ENCODE measurements around the gene TOMM22.
A peak's percentile ranks its signal among the peaks of the same experiment; 100 is the strongest.

Gene TOMM22

GRCh38 chr22:38715852-38716251, 34.1 kb downstream of the TOMM22 start:
- no peak for DNase-seq

GRCh38 chr22:38716271-38716670, 34.5 kb downstream of the TOMM22 start:
- no peak for DNase-seq

- no peak for DNase-seq
Measured at GRCh38 chr22:38716826-38717225, 35.1 kb downstream of the TOMM22 start.

- DNase-seq, result no peak
Measured at GRCh38 chr22:38717244-38717643, 35.5 kb downstream of the TOMM22 start.

- DNase-seq, result peak; percentile 76
Measured at GRCh38 chr22:38718414-38718813, 36.7 kb downstream of the TOMM22 start.

GRCh38 chr22:38719196-38719595, 37.4 kb downstream of the TOMM22 start:
- no peak for DNase-seq

- no peak for DNase-seq
Measured at GRCh38 chr22:38720350-38720749, 38.6 kb downstream of the TOMM22 start.

- no peak for DNase-seq
Measured at GRCh38 chr22:38721551-38721950, 39.8 kb downstream of the TOMM22 start.

- no peak for DNase-seq
Measured at GRCh38 chr22:38724176-38724575, 42.4 kb downstream of the TOMM22 start.

GRCh38 chr22:38724926-38725571, 43.3 kb downstream of the TOMM22 start:
- DNase-seq, result peak; percentile 45

GRCh38 chr22:38725900-38726655, 44.3 kb downstream of the TOMM22 start:
- DNase-seq, result no peak

GRCh38 chr22:38727123-38727522, 45.4 kb downstream of the TOMM22 start:
- DNase-seq, result no peak

- no peak for DNase-seq
Measured at GRCh38 chr22:38727530-38728451, 46.0 kb downstream of the TOMM22 start.

- DNase-seq, result no peak
Measured at GRCh38 chr22:38728871-38729796, 47.4 kb downstream of the TOMM22 start.

GRCh38 chr22:38729946-38730345, 48.2 kb downstream of the TOMM22 start:
- DNase-seq, result no peak

GRCh38 chr22:38730411-38730871, 48.7 kb downstream of the TOMM22 start:
- no peak for DNase-seq

- DNase-seq, result no peak
Measured at GRCh38 chr22:38731703-38732161, 50.0 kb downstream of the TOMM22 start.

GRCh38 chr22:38732251-38732815, 50.6 kb downstream of the TOMM22 start:
- no peak for DNase-seq

GRCh38 chr22:38733329-38733723, 51.6 kb downstream of the TOMM22 start:
- no peak for DNase-seq

GRCh38 chr22:38733724-38734381, 52.1 kb downstream of the TOMM22 start:
- no peak for DNase-seq

- no peak for DNase-seq
Measured at GRCh38 chr22:38734421-38735100, 52.8 kb downstream of the TOMM22 start.

Data from HCEC 1CT (cell line).